Measurements from ENCODE around the gene ERC2.

DNA sequence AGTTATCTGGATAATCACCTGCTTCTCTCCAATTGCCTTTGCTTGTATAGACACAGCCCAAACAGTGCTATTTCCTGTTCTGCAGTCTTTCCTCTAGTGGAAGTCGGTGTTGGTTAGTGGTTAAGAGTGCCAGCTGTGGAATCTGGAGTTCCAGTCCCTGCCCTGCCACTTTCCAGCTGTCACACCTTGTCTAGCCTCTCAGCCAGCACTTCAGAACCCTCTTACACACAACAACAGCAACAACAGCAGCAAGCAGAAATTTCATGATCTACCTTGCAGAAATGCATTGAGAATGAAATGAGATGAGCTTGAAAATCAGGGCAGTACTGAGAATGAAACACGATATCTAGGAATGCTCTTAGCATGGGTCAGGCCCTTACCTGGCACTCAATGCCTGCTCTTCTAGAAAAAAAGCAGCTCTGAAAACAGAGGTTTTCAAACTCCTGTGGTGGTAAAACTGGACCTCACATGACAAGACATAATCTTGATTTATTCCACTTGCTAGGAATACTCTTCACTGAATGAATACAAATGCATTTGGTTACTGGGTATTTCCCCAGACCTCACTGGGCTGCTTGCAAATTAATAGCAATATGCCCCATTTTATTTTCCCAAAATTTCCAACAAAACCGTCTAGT lies 977.9 kb downstream of the ERC2 start:
- TF ChIP-seq FOXM1 (IDR thresholded peaks at IDR 0.05; ENCODE audit: borderline replicate concordance, low read depth) (no peak), YY1 (IDR thresholded peaks at IDR 0.05; ENCODE audit: low read depth) (no peak), EP300 (IDR thresholded peaks at IDR 0.05; ENCODE audit: borderline replicate concordance) (no peak), CEBPB (IDR thresholded peaks at IDR 0.05) (no peak), ZBTB7A (IDR thresholded peaks at IDR 0.05; ENCODE audit: low read depth) (no peak)
- TF ChIP-seq, protein P1, sequence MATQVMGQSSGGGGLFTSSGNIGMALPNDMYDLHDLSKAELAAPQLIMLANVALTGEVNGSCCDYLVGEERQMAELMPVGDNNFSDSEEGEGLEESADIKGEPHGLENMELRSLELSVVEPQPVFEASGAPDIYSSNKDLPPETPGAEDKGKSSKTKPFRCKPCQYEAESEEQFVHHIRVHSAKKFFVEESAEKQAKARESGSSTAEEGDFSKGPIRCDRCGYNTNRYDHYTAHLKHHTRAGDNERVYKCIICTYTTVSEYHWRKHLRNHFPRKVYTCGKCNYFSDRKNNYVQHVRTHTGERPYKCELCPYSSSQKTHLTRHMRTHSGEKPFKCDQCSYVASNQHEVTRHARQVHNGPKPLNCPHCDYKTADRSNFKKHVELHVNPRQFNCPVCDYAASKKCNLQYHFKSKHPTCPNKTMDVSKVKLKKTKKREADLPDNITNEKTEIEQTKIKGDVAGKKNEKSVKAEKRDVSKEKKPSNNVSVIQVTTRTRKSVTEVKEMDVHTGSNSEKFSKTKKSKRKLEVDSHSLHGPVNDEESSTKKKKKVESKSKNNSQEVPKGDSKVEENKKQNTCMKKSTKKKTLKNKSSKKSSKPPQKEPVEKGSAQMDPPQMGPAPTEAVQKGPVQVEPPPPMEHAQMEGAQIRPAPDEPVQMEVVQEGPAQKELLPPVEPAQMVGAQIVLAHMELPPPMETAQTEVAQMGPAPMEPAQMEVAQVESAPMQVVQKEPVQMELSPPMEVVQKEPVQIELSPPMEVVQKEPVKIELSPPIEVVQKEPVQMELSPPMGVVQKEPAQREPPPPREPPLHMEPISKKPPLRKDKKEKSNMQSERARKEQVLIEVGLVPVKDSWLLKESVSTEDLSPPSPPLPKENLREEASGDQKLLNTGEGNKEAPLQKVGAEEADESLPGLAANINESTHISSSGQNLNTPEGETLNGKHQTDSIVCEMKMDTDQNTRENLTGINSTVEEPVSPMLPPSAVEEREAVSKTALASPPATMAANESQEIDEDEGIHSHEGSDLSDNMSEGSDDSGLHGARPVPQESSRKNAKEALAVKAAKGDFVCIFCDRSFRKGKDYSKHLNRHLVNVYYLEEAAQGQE (IDR thresholded peaks at IDR 0.05; ENCODE audit: low read depth): no peak
- TF ChIP-seq, protein P2, sequence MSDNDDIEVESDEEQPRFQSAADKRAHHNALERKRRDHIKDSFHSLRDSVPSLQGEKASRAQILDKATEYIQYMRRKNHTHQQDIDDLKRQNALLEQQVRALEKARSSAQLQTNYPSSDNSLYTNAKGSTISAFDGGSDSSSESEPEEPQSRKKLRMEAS (IDR thresholded peaks at IDR 0.05): no peak

All from Ishikawa (cell line).